BJ (cell line): ENCODE results near the gene INHBC. TPM values are rescaled to one million over a fixed set of nuclear protein-coding genes. Genes with fewer than 3 reads are reported as not detected.

Source experiments
- CTCF ChIA-PET: fragments of 350-600 bp; formaldehyde crosslinking; extraction: SDS; loops from one replicate; lab custom pipeline; 2021; ENCODE audit warnings: antibody characterized with exemption, inconsistent platforms; lab: Yijun Ruan, JAX
- POLR2A ChIA-PET: fragments of 300-600 bp; sonication (Branson Sonifier 250); formaldehyde crosslinking; extraction: SDS; loops from one replicate; lab custom pipeline; 2021; ENCODE audit warnings: antibody characterized with exemption; lab: Charles Lee
- DNase-seq: peaks from one replicate; pipeline ENCODE4 v3.0.0-alpha.2; 2011; ENCODE audit warnings: low read depth
- H3K27me3 ChIP-seq: 2 replicates; pipeline ENCODE4 v1.6.0; 2011; ENCODE audit warnings: low read length; ENCODE audit not compliant: control insufficient read depth, insufficient read depth
- H3K36me3 ChIP-seq: 2 replicates; pipeline ENCODE4 v1.5.1; 2011; ENCODE audit warnings: low read length; ENCODE audit not compliant: control insufficient read depth, insufficient read depth
- H3K4me3 ChIP-seq: 2 replicates; pipeline ENCODE4 v1.5.1; 2011; ENCODE audit warnings: low read depth, mild to moderate bottlenecking, control low read depth, low read length
- polyA plus RNA-seq: library from polyadenylated mRNA; depleted of rRNA; stranded (reverse); fragments of >200 nt; gene quantifications from 2 replicates; pipeline ENCODE4 v1.2.3, GENCODE V29; 2011
- TF ChIP-seq, protein P1 (sequence below): IDR thresholded peaks from 2 replicates; pipeline ENCODE4 v1.5.1; 2011; ENCODE audit warnings: low read depth, mild to moderate bottlenecking, control low read depth, inconsistent platforms, low read length, moderate library complexity; ENCODE audit not compliant: insufficient read depth

Gene INHBC
- polyA plus RNA-seq, 1 experiment, result 0.09 TPM

DNA sequence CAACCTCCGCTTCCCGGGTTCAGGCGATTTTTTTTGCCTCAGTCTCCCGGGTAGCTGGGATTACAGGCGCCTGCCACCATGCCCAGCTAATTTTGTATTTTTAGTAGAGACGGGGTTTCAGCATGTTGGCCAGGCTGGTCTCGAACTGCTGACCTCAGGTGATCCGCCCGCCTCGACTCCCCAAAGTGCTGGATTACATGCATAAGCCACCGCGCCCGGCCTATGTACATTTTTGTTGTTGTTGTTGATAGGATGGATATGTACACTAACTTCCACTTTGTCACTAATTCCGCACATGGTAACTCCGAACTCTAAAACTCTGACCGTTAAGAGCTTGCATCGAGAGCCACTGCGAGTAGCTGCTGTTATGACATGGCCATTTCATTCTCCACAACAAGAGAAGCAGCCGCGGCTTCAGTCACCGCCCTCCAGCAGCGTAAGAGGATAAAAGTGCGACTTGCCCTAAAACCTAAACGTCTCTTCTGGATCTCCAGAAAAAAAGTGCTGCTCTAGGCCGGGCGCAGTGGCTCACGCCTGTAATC, 52.5 kb downstream of the INHBC start:
- no peak for DNase-seq
- TF ChIP-seq, protein P1, sequence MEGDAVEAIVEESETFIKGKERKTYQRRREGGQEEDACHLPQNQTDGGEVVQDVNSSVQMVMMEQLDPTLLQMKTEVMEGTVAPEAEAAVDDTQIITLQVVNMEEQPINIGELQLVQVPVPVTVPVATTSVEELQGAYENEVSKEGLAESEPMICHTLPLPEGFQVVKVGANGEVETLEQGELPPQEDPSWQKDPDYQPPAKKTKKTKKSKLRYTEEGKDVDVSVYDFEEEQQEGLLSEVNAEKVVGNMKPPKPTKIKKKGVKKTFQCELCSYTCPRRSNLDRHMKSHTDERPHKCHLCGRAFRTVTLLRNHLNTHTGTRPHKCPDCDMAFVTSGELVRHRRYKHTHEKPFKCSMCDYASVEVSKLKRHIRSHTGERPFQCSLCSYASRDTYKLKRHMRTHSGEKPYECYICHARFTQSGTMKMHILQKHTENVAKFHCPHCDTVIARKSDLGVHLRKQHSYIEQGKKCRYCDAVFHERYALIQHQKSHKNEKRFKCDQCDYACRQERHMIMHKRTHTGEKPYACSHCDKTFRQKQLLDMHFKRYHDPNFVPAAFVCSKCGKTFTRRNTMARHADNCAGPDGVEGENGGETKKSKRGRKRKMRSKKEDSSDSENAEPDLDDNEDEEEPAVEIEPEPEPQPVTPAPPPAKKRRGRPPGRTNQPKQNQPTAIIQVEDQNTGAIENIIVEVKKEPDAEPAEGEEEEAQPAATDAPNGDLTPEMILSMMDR, result no peak
- ChIA-PET POLR2A (no interaction called here), CTCF (interaction anchor here (1.1 kb wide), 1 partner anchor 28 kb away, joined by 4 read pairs; the partner anchor contains the start of gene GLI1)
- Histone ChIP-seq H3K27me3 (no peaks in the 10 kb centered on the region), H3K36me3 (peaks cover 7% of the 10 kb centered on the region), H3K4me3 (peak overlapping the region; percentile 30; the same call in 1 of the 2 replicates)

DNA sequence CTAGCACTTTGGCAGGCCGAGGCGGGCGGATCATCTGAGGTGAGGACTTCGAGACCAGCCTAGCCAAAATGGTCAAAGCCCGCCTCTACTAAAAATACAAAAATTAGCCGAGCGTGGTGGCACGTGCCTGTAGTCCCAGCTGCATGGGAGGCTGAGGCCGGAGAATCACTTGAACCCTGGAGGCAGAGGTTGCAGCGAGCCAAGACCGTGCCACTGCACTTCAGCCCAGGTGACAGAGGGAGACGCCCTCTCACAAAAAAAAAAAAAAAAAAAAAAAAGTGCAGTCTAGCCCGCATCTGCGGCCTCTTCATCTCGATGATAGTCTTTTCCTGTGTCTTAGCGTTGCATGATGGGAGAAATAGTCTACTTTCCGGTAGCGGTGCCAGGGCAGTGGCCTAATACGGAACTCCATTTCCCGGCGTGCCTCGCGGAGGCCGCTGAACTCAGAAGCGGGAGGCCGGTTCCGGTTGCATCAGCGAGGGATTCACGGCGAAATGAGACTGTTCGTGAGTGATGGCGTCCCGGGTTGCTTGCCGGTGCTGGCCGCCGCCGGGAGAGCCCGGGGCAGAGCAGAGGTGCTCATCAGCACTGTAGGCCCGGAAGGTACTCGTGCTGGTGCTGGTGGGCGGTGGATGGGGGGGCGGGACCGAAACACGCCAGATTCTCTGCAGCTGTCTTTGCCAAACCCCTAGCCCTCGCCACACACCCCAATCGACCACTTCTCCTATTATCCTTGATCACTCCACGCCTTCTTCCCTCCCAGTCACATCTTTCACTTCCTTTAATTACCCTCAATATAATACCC, 53.2 kb downstream of the INHBC start, which contains the start of gene MARS1:
TSS of gene MARS1 (plus strand) at position 472 of the 805 bp plus-strand sequence. CDS start at position 495, 23 bp downstream.
- ChIA-PET CTCF (interaction anchor here (1.1 to 1.2 kb wide), 2 partner anchors 25 to 29 kb away, joined by 3 to 4 read pairs; partner anchors contain the start of gene GLI1), POLR2A (no interaction called here)
- TF ChIP-seq, protein P1, result no peak
- peak; percentile 92 for DNase-seq
- Histone ChIP-seq H3K4me3 (peak within 1 kb of the TSS; percentile 96), H3K36me3 (peaks cover 10% of the 10 kb centered on the region), H3K27me3 (no peaks in the 10 kb centered on the region)

DNA sequence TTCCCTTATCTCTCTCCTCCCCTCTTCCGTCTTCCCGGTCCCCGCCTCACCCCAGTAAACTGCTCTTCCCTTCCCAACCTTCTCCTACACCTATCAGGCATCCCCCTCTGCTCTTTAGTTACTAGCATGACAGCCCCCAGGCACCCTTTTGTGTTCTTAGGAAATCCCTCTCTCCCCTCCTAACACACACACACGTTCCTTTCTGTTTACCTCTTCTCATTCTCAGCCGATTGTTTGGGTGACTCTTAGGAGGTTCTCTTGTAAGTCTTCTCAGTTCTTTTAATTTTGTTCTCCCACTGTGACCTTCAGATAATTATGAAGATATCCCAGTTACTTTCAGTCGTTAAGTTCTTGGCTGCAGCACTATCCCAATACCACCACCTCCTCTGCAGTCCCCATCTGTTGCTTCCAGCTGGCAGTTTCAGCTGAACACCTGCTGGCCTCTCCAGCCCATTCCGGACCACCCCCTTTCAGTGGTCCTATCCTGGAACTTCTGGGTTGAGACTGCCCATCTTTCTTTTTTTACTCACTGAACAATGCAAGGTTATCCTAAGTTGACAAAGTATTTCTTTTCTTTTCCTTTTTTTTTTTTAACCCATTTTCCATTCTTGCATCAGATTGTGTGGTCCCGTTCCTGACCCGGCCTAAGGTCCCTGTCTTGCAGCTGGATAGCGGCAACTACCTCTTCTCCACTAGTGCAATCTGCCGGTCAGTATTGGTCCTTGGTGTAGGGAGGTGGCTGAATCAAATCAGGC, 54.0 kb downstream of the INHBC start:
- CTCF ChIA-PET, result interaction anchor here (1.2 kb wide), 1 partner anchor 24 kb away, joined by 3 read pairs; no protein-coding TSS in a partner anchor
- no peaks in the 10 kb centered on the region for H3K27me3 ChIP-seq
- H3K36me3 ChIP-seq, result peaks cover 10% of the 10 kb centered on the region
- POLR2A ChIA-PET, result no interaction called here
- TF ChIP-seq, protein P1, result no peak
- no peak for DNase-seq
- peak overlapping the region; percentile 96 for H3K4me3 ChIP-seq

DNA sequence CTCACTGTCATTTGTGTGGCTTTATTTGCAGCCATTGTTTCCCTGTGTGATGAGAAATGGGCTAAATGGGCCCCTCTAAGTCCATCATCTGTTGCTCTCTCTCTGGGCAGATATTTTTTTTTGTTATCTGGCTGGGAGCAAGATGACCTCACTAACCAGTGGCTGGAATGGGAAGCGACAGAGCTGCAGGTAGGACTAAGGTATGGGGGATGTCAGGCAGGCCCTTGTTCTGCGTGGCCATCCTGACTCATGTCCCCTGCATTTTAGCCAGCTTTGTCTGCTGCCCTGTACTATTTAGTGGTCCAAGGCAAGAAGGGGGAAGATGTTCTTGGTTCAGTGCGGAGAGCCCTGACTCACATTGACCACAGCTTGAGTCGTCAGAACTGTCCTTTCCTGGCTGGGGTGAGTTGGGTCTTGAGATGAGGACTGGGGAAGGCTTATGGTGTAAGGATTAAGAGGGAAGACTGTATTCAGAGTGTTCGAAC, 54.6 kb downstream of the INHBC start:
- TF ChIP-seq, protein P1, result no peak
- Histone ChIP-seq H3K36me3 (peaks cover 10% of the 10 kb centered on the region), H3K4me3 (peak overlapping the region; percentile 96), H3K27me3 (no peaks in the 10 kb centered on the region)
- ChIA-PET CTCF (interaction anchor here (1.2 kb wide), 1 partner anchor 23 kb away, joined by 3 read pairs; no protein-coding TSS in a partner anchor), POLR2A (no interaction called here)
- no peak for DNase-seq
